ENCODE data around the gene CDX1.

The CDX1 gene

GRCh38 chr5:150172556-150172955, 6.0 kb downstream of the CDX1 start:
- DNase-seq (ENCODE audit: extremely low spot score): no peak
- TF ChIP-seq FOXK2 (IDR thresholded peaks at IDR 0.05) (no peak), L3MBTL2 (conservative IDR thresholded peaks at IDR 0.05) (no peak), NFRKB (IDR thresholded peaks at IDR 0.05) (no peak), ARNT (IDR thresholded peaks at IDR 0.05) (no peak), LEF1 (IDR thresholded peaks at IDR 0.05; ENCODE audit: borderline replicate concordance) (no peak), ZNF384 (IDR thresholded peaks at IDR 0.05) (no peak), FOXM1 (IDR thresholded peaks at IDR 0.05; ENCODE audit: borderline replicate concordance) (no peak), SP1 (IDR thresholded peaks at IDR 0.05) (no peak), HDGF (IDR thresholded peaks at IDR 0.05; ENCODE audit: borderline replicate concordance) (no peak), ELF4 (IDR thresholded peaks at IDR 0.05) (no peak)
- CTCF ChIA-PET: interaction anchor here (0.5 to 3.2 kb wide), 3 partner anchors 10 to 261 kb away, joined by 3 to 12 read pairs (median 5); no protein-coding TSS in a partner anchor
- POLR2A ChIA-PET: interaction anchor here (1.6 kb wide), 1 partner anchor 10 kb away, joined by 5 read pairs; no protein-coding TSS in a partner anchor

GRCh38 chr5:150173161-150173560, 6.6 kb downstream of the CDX1 start:
- TF ChIP-seq PKNOX1 (IDR thresholded peaks at IDR 0.05): no peak
- no peak for TF ChIP-seq ARNT (IDR thresholded peaks at IDR 0.05)
- no peak for TF ChIP-seq HDGF (IDR thresholded peaks at IDR 0.05; ENCODE audit: borderline replicate concordance)
- TF ChIP-seq SUZ12 (IDR thresholded peaks at IDR 0.05): no peak
- no peak for TF ChIP-seq FOXA1 (IDR thresholded peaks at IDR 0.05)
- TF ChIP-seq ZNF384 (IDR thresholded peaks at IDR 0.05): no peak
- TF ChIP-seq CTBP1 (IDR thresholded peaks at IDR 0.05; ENCODE audit: borderline replicate concordance): no peak
- no peak for TF ChIP-seq BHLHE40 (IDR thresholded peaks at IDR 0.05; ENCODE audit: borderline replicate concordance)
- no peak for TF ChIP-seq LEF1 (IDR thresholded peaks at IDR 0.05; ENCODE audit: borderline replicate concordance)
- TF ChIP-seq FOXM1 (IDR thresholded peaks at IDR 0.05; ENCODE audit: borderline replicate concordance): no peak
- TF ChIP-seq SP1 (IDR thresholded peaks at IDR 0.05): no peak
- TF ChIP-seq FOXK2 (IDR thresholded peaks at IDR 0.05): no peak
- no peak for TF ChIP-seq ELF4 (IDR thresholded peaks at IDR 0.05)
- TF ChIP-seq NFRKB (IDR thresholded peaks at IDR 0.05): no peak
- no peak for TF ChIP-seq TARDBP (IDR thresholded peaks at IDR 0.05)
- TF ChIP-seq L3MBTL2 (conservative IDR thresholded peaks at IDR 0.05): no peak
- ChIA-PET CTCF (interaction anchor here (0.7 to 1.8 kb wide), 2 partner anchors 11 to 260 kb away, joined by 3 to 13 read pairs; no protein-coding TSS in a partner anchor), POLR2A (interaction anchor here (1.6 kb wide), 1 partner anchor 11 kb away, joined by 5 read pairs; no protein-coding TSS in a partner anchor)
- no peak for DNase-seq (ENCODE audit: extremely low spot score)

- ChIA-PET POLR2A (no interaction called here), CTCF (interaction anchor here (1.1 to 1.8 kb wide), 2 partner anchors 8 to 12 kb away, joined by 3 to 13 read pairs; partner anchors contain the start of gene CDX1)
- DNase-seq (ENCODE audit: extremely low spot score): no peak
- TF ChIP-seq CTBP1 (IDR thresholded peaks at IDR 0.05; ENCODE audit: borderline replicate concordance) (no peak), SP1 (IDR thresholded peaks at IDR 0.05) (no peak), LEF1 (IDR thresholded peaks at IDR 0.05; ENCODE audit: borderline replicate concordance) (no peak), SUZ12 (IDR thresholded peaks at IDR 0.05) (no peak), TARDBP (IDR thresholded peaks at IDR 0.05) (no peak), HDGF (IDR thresholded peaks at IDR 0.05; ENCODE audit: borderline replicate concordance) (no peak), PKNOX1 (IDR thresholded peaks at IDR 0.05) (no peak), NFRKB (IDR thresholded peaks at IDR 0.05) (no peak), ZNF384 (IDR thresholded peaks at IDR 0.05) (no peak), L3MBTL2 (conservative IDR thresholded peaks at IDR 0.05) (no peak), FOXK2 (IDR thresholded peaks at IDR 0.05) (no peak), ARNT (IDR thresholded peaks at IDR 0.05) (no peak), FOXM1 (IDR thresholded peaks at IDR 0.05; ENCODE audit: borderline replicate concordance) (no peak), ELF4 (IDR thresholded peaks at IDR 0.05) (no peak)
These were observed 7.7 kb downstream of the CDX1 start for GRCh38 chr5:150174285-150174684.

GRCh38 chr5:150175076-150175475, 8.5 kb downstream of the CDX1 start:
- CTCF ChIA-PET: interaction anchor here (1.0 to 1.6 kb wide), 4 partner anchors 9 to 88 kb away, joined by 3 to 8 read pairs (median 4); partner anchors contain the start of genes CDX1 and CSF1R
- DNase-seq (ENCODE audit: extremely low spot score): no peak
- POLR2A ChIA-PET: interaction anchor here (1.0 kb wide), 2 partner anchors 11 to 54 kb away, joined by 3 read pairs; no protein-coding TSS in a partner anchor
- TF ChIP-seq ZNF384 (IDR thresholded peaks at IDR 0.05): no peak
- TF ChIP-seq SP1 (IDR thresholded peaks at IDR 0.05): no peak
- no peak for TF ChIP-seq ARNT (IDR thresholded peaks at IDR 0.05)
- no peak for TF ChIP-seq L3MBTL2 (conservative IDR thresholded peaks at IDR 0.05)
- TF ChIP-seq FOXM1 (IDR thresholded peaks at IDR 0.05; ENCODE audit: borderline replicate concordance): no peak
- TF ChIP-seq SUZ12 (IDR thresholded peaks at IDR 0.05): no peak
- TF ChIP-seq TARDBP (IDR thresholded peaks at IDR 0.05): no peak
- TF ChIP-seq BHLHE40 (IDR thresholded peaks at IDR 0.05; ENCODE audit: borderline replicate concordance): no peak
- TF ChIP-seq FOXK2 (IDR thresholded peaks at IDR 0.05): no peak
- no peak for TF ChIP-seq ELF4 (IDR thresholded peaks at IDR 0.05)
- no peak for TF ChIP-seq PKNOX1 (IDR thresholded peaks at IDR 0.05)
- no peak for TF ChIP-seq FOXA1 (IDR thresholded peaks at IDR 0.05)
- TF ChIP-seq HDGF (IDR thresholded peaks at IDR 0.05; ENCODE audit: borderline replicate concordance): no peak
- no peak for TF ChIP-seq CTBP1 (IDR thresholded peaks at IDR 0.05; ENCODE audit: borderline replicate concordance)
- no peak for TF ChIP-seq LEF1 (IDR thresholded peaks at IDR 0.05; ENCODE audit: borderline replicate concordance)
- TF ChIP-seq NFRKB (IDR thresholded peaks at IDR 0.05): no peak

GRCh38 chr5:150175536-150175935, 9.0 kb downstream of the CDX1 start:
- peak; percentile 70 for DNase-seq (ENCODE audit: extremely low spot score)
- ChIA-PET POLR2A (interaction anchor here (1.0 kb wide), 2 partner anchors 12 to 53 kb away, joined by 3 read pairs; no protein-coding TSS in a partner anchor), CTCF (interaction anchor here (1.0 to 1.6 kb wide), 5 partner anchors 7 to 89 kb away, joined by 3 to 8 read pairs (median 4); partner anchors contain the start of genes CDX1 and CSF1R)
- TF ChIP-seq PKNOX1 (IDR thresholded peaks at IDR 0.05): no peak
- TF ChIP-seq ARNT (IDR thresholded peaks at IDR 0.05): no peak
- no peak for TF ChIP-seq FOXK2 (IDR thresholded peaks at IDR 0.05)
- TF ChIP-seq LEF1 (IDR thresholded peaks at IDR 0.05; ENCODE audit: borderline replicate concordance): no peak
- no peak for TF ChIP-seq NFRKB (IDR thresholded peaks at IDR 0.05)
- no peak for TF ChIP-seq SUZ12 (IDR thresholded peaks at IDR 0.05)
- no peak for TF ChIP-seq TARDBP (IDR thresholded peaks at IDR 0.05)
- TF ChIP-seq ZNF384 (IDR thresholded peaks at IDR 0.05): no peak
- no peak for TF ChIP-seq HDGF (IDR thresholded peaks at IDR 0.05; ENCODE audit: borderline replicate concordance)
- no peak for TF ChIP-seq L3MBTL2 (conservative IDR thresholded peaks at IDR 0.05)
- no peak for TF ChIP-seq CTBP1 (IDR thresholded peaks at IDR 0.05; ENCODE audit: borderline replicate concordance)
- no peak for TF ChIP-seq BHLHE40 (IDR thresholded peaks at IDR 0.05; ENCODE audit: borderline replicate concordance)
- no peak for TF ChIP-seq ELF4 (IDR thresholded peaks at IDR 0.05)
- TF ChIP-seq SP1 (IDR thresholded peaks at IDR 0.05): no peak
- no peak for TF ChIP-seq FOXM1 (IDR thresholded peaks at IDR 0.05; ENCODE audit: borderline replicate concordance)
- no peak for TF ChIP-seq FOXA1 (IDR thresholded peaks at IDR 0.05)
